Fibroblast of upper back skin (primary cell): ENCODE data around the gene EPHB2.

Experiments used
- DNase-seq: peaks from one replicate; pipeline ENCODE4 v3.0.0-alpha.2; 2013

EPHB2 gene

GRCh38 chr1:22722901-22723550 lies 12.4 kb downstream of the EPHB2 start:
- DNase-seq, result no peak

GRCh38 chr1:22727873-22728272 lies 17.2 kb downstream of the EPHB2 start:
- DNase-seq, result no peak

GRCh38 chr1:22728751-22729399 lies 18.2 kb downstream of the EPHB2 start:
- no peak for DNase-seq

- DNase-seq, result no peak
Observed at GRCh38 chr1:22729400-22729773, 18.7 kb downstream of the EPHB2 start.

GRCh38 chr1:22729912-22730311 lies 19.3 kb downstream of the EPHB2 start:
- no peak for DNase-seq

- no peak for DNase-seq
Observed at GRCh38 chr1:22731924-22732720, 21.5 kb downstream of the EPHB2 start.

GRCh38 chr1:22733643-22734042 lies 23.0 kb downstream of the EPHB2 start:
- DNase-seq, result no peak

GRCh38 chr1:22736501-22737080 lies 26.0 kb downstream of the EPHB2 start:
- no peak for DNase-seq

GRCh38 chr1:22737374-22738068 lies 26.9 kb downstream of the EPHB2 start:
- DNase-seq, result no peak

GRCh38 chr1:22738069-22738435 lies 27.4 kb downstream of the EPHB2 start:
- DNase-seq, result no peak

- DNase-seq, result no peak
Observed at GRCh38 chr1:22738522-22738921, 27.9 kb downstream of the EPHB2 start.

- DNase-seq, result peak; percentile 95
Observed at GRCh38 chr1:22739648-22740385, 29.2 kb downstream of the EPHB2 start.

GRCh38 chr1:22741118-22741517 lies 30.5 kb downstream of the EPHB2 start:
- DNase-seq, result no peak

- peak; percentile 72 for DNase-seq
Observed at GRCh38 chr1:22745669-22746585, 35.3 kb downstream of the EPHB2 start.

- DNase-seq, result peak; percentile 80
Observed at GRCh38 chr1:22747021-22747734, 36.5 kb downstream of the EPHB2 start.

GRCh38 chr1:22747735-22748073 lies 37.1 kb downstream of the EPHB2 start:
- no peak for DNase-seq

- DNase-seq, result no peak
Observed at GRCh38 chr1:22749503-22749902, 38.9 kb downstream of the EPHB2 start.

GRCh38 chr1:22749919-22750684 lies 39.5 kb downstream of the EPHB2 start:
- DNase-seq, result peak; percentile 93

GRCh38 chr1:22750685-22751051 lies 40.0 kb downstream of the EPHB2 start:
- DNase-seq, result no peak

- no peak for DNase-seq
Observed at GRCh38 chr1:22751124-22751531, 40.5 kb downstream of the EPHB2 start.
